Prostate gland (tissue), 2 donors: ENCODE measurements around the gene UBE4B. TPM values are rescaled to one million over a fixed set of nuclear protein-coding genes. Genes with fewer than 3 reads are reported as not detected.
A peak's percentile ranks its signal among the peaks of the same experiment; 100 is the strongest.
"Not testable (repeated sequence)": the region's sequence is repeated elsewhere in the genome, so short reads cannot be mapped to it uniquely, and the experiment has no call there.

Source experiments
- DNase-seq: peaks from one replicate; pipeline ENCODE4 v3.0.0-alpha.2; 2019; ENCODE audit warnings: low spot score
- H3K27ac ChIP-seq, 2 donors: fragments of 200-600 bp; sonication (generic); 2 replicates each; pipeline ENCODE4 v1.5.1; 2017 to 2019
- H3K27me3 ChIP-seq: fragments of 200-600 bp; sonication (generic); replicated peaks from 2 replicates; pipeline ENCODE4 v1.5.1; 2019; ENCODE audit not compliant: insufficient read depth
- H3K36me3 ChIP-seq, 2 donors: fragments of 200-600 bp; sonication (generic); 1 replicate in 1 of 2; 2 replicates in 1 of 2; pipeline versions ENCODE4 v1.5.1 to v1.8.1; 2017 to 2019
- H3K4me1 ChIP-seq: fragments of 200-600 bp; sonication (generic); replicated peaks from 2 replicates; pipeline ENCODE4 v1.5.1; 2019
- H3K4me3 ChIP-seq, 2 donors: fragments of 200-600 bp; sonication (generic); 2 replicates each; pipeline ENCODE4 v1.5.1; 2017 to 2019
- H3K9me3 ChIP-seq: fragments of 200-600 bp; sonication (generic); 2 replicates; pipeline ENCODE4 v1.5.1; 2017
- CTCF ChIP-seq, 4 experiments: fragments of 200-600 bp in 2 of 4; fragments of 450-650 bp in 2 of 4; sonication (generic) in 2 of 4; IDR thresholded peaks; 1 replicate in 3 of 4; 2 replicates in 1 of 4; pipeline ENCODE4 v1.5.1; 2016 to 2019; ENCODE audit warnings: antibody characterized with exemption in 4 of 4, mild to moderate bottlenecking in 2 of 4, moderate library complexity in 2 of 4
- POLR2A ChIP-seq: fragments of 450-650 bp; IDR thresholded peaks from one replicate; pipeline ENCODE4 v1.6.1; 2016; ENCODE audit warnings: antibody characterized with exemption, mild to moderate bottlenecking
- POLR2AphosphoS5 ChIP-seq: sonication (generic); formaldehyde crosslinking; IDR thresholded peaks from one replicate; pipeline ENCODE4 v1.6.1; 2017; ENCODE audit warnings: antibody characterized with exemption
- WGBS: methylation state at CpG from one replicate; pipeline ENCODE4 v1.1.5; 2018; 5-methylcytosine and 5-hydroxymethylcytosine counted together
- intact Hi-C: fragments of 100-400 bp; cut with DNase I; formaldehyde crosslinking; loops from one replicate; pipeline ENCODE4 v1.14.2; 2022
- total RNA-seq, 2 donors: library from RNA; depleted of rRNA; stranded (reverse); fragments of >200 nt; gene quantifications; one replicate each; pipeline ENCODE4 v1.1.0, GENCODE V29; 2016

The UBE4B gene
- total RNA-seq, 2 donors from 2014 or later: 49.0 to 68.1 TPM

DNA sequence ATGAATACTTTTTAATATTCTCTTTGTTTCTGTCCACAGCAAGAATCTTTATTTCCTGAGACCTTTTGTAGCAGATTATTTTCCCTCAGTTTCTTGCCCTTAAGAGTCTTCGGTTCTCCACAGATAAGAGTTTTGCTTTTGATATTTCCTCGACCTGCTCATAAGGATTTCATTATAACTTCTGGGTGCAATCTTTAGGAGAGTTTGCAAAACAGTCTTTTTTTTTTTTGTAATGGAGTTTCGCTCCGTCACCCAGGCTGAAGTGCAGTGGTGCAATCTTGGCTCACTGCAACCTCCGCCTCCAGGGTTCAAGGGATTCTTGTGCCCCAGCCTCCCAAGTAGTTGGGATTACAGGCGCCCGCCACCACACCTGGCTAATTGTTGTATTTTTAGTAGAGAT is 10.1 kb upstream of the UBE4B start:
- intact Hi-C loops: no loop called here
- H3K4me1 ChIP-seq: no peaks in the 10 kb centered on the region
- H3K27ac ChIP-seq: no peak overlapping the region
- H3K36me3 ChIP-seq: no peaks in the 10 kb centered on the region
- DNase-seq: no peak
- 92% methylated on average over 7 of the region's 7 CpGs for WGBS
- no peak for TF ChIP-seq POLR2AphosphoS5
- TF ChIP-seq POLR2A: no peak
- no peak for TF ChIP-seq CTCF (IDR thresholded peaks at IDR 0.05)
- H3K4me3 ChIP-seq: no peak overlapping the region
- no peaks in the 10 kb centered on the region for H3K9me3 ChIP-seq
- H3K27me3 ChIP-seq: no peaks in the 10 kb centered on the region

DNA sequence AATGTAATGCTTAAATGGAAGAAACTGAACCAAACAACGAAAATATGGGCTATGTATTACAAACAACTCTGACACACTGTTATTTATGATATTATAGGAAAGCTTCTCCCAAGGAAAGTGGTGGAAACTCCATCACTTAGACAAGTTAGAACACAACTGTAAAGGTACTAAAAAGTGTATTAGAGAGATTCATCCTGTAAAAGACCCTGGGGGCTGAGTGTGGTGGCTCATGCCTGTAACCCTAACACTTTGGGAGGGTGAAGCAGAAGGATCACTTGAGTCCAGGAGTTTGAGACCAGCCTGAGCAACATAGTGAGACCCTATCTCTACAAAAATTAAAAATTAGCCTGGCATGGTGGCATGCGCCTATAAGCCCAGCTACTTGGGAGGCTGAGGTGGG is 7.4 kb upstream of the UBE4B start:
- 86% methylated on average over 2 of the region's 2 CpGs for WGBS
- DNase-seq: no peak
- H3K4me1 ChIP-seq: no peaks in the 10 kb centered on the region
- H3K9me3 ChIP-seq: no peaks in the 10 kb centered on the region
- no peak for TF ChIP-seq POLR2A
- no peak for TF ChIP-seq POLR2AphosphoS5
- no peak for TF ChIP-seq CTCF (IDR thresholded peaks at IDR 0.05)
- intact Hi-C loops: no loop called here
- H3K27me3 ChIP-seq: no peaks in the 10 kb centered on the region
- H3K27ac ChIP-seq: no peak overlapping the region
- no peak overlapping the region for H3K4me3 ChIP-seq
- H3K36me3 ChIP-seq: no peaks in the 10 kb centered on the region

GRCh38 chr1:10027027-10027426 is 5.7 kb upstream of the UBE4B start:
- no peaks in the 10 kb centered on the region for H3K9me3 ChIP-seq
- intact Hi-C loops: no loop called here
- H3K36me3 ChIP-seq: no peaks in the 10 kb centered on the region
- TF ChIP-seq POLR2A: no peak
- H3K27ac ChIP-seq: no peak overlapping the region
- H3K4me1 ChIP-seq: no peaks in the 10 kb centered on the region
- no peaks in the 10 kb centered on the region for H3K27me3 ChIP-seq
- no peak overlapping the region for H3K4me3 ChIP-seq
- no peak for DNase-seq

DNA sequence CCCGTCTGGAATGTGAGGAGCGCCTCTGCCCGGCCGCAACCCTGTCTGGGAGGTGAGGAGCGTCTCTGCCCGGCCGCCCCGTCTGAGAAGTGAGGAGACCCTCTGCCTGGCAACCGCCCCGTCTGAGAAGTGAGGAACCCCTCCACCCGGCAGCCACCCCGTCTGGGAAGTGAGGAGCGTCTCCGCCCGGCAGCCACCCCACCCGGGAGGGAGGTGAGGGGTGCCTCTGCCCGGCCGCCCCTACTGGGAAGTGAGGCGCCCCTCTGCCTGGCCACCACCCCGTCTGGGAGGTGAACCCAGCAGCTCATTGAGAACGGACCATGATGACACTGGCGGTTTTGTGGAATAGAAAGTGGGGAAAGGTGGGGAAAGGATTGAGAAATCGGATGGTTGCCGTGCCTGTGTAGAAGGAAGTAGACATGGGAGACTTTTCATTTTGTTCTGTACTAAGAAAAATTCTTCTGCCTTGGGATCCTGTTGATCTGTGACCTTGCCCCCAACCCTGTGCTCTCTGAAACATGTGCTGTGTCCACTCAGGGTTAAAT is 3.7 kb upstream of the UBE4B start:
- H3K36me3 ChIP-seq, H3K27me3 ChIP-seq, intact Hi-C loops, H3K4me1 ChIP-seq, H3K9me3 ChIP-seq, H3K27ac ChIP-seq, DNase-seq, H3K4me3 ChIP-seq: not testable (repeated sequence)
- 93% methylated on average over 14 of the region's 24 CpGs for WGBS

- Histone ChIP-seq H3K4me3 (no peak overlapping the region), H3K9me3 (no peaks in the 10 kb centered on the region), H3K27me3 (no peaks in the 10 kb centered on the region), H3K4me1 (no peaks in the 10 kb centered on the region), H3K36me3 (no peaks in the 10 kb centered on the region), H3K27ac (no peak overlapping the region)
- intact Hi-C loops: loop anchor here (5.0 kb wide), 2 partner anchors 89 to 181 kb away; partner anchors contain the start of genes KIF1B, LZIC and NMNAT1
- TF ChIP-seq POLR2A (no peak), CTCF (IDR thresholded peaks at IDR 0.05) (no peak), POLR2AphosphoS5 (no peak)
- DNase-seq: no peak
- 90% methylated on average over 3 of the region's 3 CpGs for whole genome bisulfite sequencing
Measured at GRCh38 chr1:10031461-10031860, 1.3 kb upstream of the UBE4B start.

DNA sequence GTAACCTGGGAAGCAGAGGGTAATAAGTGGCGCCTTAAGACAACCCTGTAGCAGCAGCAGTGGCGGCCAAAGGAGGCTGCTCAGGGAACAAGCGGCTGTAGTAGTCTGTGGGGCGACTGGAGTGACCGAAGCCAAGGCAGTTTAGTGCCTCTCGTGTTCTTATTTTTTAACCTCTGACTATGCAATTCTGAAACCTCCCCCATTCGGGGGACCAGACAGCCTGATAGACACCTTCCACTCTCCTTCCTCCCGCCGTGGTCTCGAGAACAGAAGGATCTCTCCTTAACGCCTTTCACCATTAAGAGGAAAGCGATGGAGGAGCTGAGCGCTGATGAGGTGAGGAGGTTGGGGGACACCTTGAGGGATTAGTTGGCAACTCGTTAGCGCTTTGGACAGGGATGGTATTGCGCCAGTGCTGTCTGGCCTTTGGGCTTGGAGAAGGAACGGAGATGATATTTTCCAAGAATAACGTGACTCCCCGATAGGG is 644 bp downstream of the UBE4B start:
- Histone ChIP-seq H3K4me3 (peak overlapping the region; percentile 93 to 96), H3K9me3 (no peaks in the 10 kb centered on the region), H3K4me1 (no peaks in the 10 kb centered on the region), H3K36me3 (no peaks in the 10 kb centered on the region), H3K27me3 (no peaks in the 10 kb centered on the region), H3K27ac (peak overlapping the region; percentile 96 to 98)
- intact Hi-C loops: loop anchor here (2.0 to 5.0 kb wide), 5 partner anchors 75 to 179 kb away; partner anchors contain the start of genes KIF1B, LZIC and NMNAT1
- peak; percentile 26 for DNase-seq
- TF ChIP-seq CTCF (IDR thresholded peaks at IDR 0.05) (peak in 1 of 4 experiments; percentile 25), POLR2AphosphoS5 (no peak)
- under 1% methylated on average over 19 of the region's 19 CpGs for WGBS
